ENCODE results near the gene SIN3B. TPM values are rescaled to one million over a fixed set of nuclear protein-coding genes. Genes with fewer than 3 reads are reported as not detected.

Gene SIN3B
- total and polyA plus RNA-seq, 5 donors, result 22.6 to 35.4 (median 28.3) TPM

Other genes starting within 250 kb of the SIN3B start
- gene MED26, start 201.2 kb upstream of the SIN3B start, total RNA-seq, result 1 to 10 TPM; 5.3 to 6.1 (median 5.6) TPM
- 4.5 TPM for gene MED26, start 201.2 kb upstream of the SIN3B start, polyA plus RNA-seq
- 10 to 100 TPM; 42.7 to 54.3 (median 45.9) TPM for gene SMIM7, start 169.3 kb upstream of the SIN3B start, total RNA-seq
- gene SMIM7, start 169.3 kb upstream of the SIN3B start, polyA plus RNA-seq, result 62.6 TPM
- gene TMEM38A, start 168.3 kb upstream of the SIN3B start, total RNA-seq, result 10 to 100 TPM in 3 of 4 donors, 1 to 10 TPM in 1; 6.8 to 17.0 (median 14.0) TPM
- 13.5 TPM for gene TMEM38A, start 168.3 kb upstream of the SIN3B start, polyA plus RNA-seq
- gene NWD1, start 109.6 kb upstream of the SIN3B start, total RNA-seq, result under 1 TPM in 2 of 4 donors, not detected in 2; 0.03 to 0.08 TPM
- gene NWD1, start 109.6 kb upstream of the SIN3B start, polyA plus RNA-seq, result 0.02 TPM
- gene F2RL3, start 59.6 kb downstream of the SIN3B start, total RNA-seq, result 1 to 10 TPM in 3 of 4 donors, under 1 TPM in 1; 0.91 to 3.6 (median 1.1) TPM
- gene F2RL3, start 59.6 kb downstream of the SIN3B start, polyA plus RNA-seq, result 3.0 TPM
- gene CPAMD8, start 197.4 kb downstream of the SIN3B start, total RNA-seq, result 10 to 100 TPM in 1 of 4 donors, 1 to 10 TPM in 3; 2.4 to 11.8 (median 8.0) TPM
- 19.7 TPM for gene CPAMD8, start 197.4 kb downstream of the SIN3B start, polyA plus RNA-seq
- 1 to 10 TPM; 3.3 to 6.1 (median 5.6) TPM for gene HAUS8, start 246.1 kb downstream of the SIN3B start, total RNA-seq
- 4.7 TPM for gene HAUS8, start 246.1 kb downstream of the SIN3B start, polyA plus RNA-seq
- 10 to 100 TPM; 31.5 to 42.1 (median 36.6) TPM for gene MYO9B, start 246.4 kb downstream of the SIN3B start, total RNA-seq
- 30.0 TPM for gene MYO9B, start 246.4 kb downstream of the SIN3B start, polyA plus RNA-seq

Data from right cardiac atrium (tissue), 5 donors.